KMS-11 (cell line): ENCODE measurements around the gene CTPS1.

Experiments
- H2AFZ ChIP-seq: fragments of 200-600 bp; sonication (generic); 2 replicates; pipeline ENCODE4 v1.6.1; 2016; ENCODE audit warnings: antibody characterized with exemption, mixed run types, low read depth
- H3K27ac ChIP-seq: fragments of 200-600 bp; sonication (generic); 2 replicates; pipeline ENCODE4 v1.6.1; 2016; ENCODE audit warnings: mild to moderate bottlenecking, mixed run types
- H3K27me3 ChIP-seq: fragments of 200-600 bp; sonication (generic); 2 replicates; pipeline ENCODE4 v1.6.1; 2017; ENCODE audit warnings: mild to moderate bottlenecking, low read depth, mixed run types, moderate library complexity; ENCODE audit not compliant: insufficient read depth
- H3K36me3 ChIP-seq: fragments of 200-600 bp; sonication (generic); 2 replicates; pipeline ENCODE4 v1.6.1; 2017; ENCODE audit warnings: mild to moderate bottlenecking, mixed run types; ENCODE audit not compliant: insufficient read depth
- H3K4me1 ChIP-seq: fragments of 200-600 bp; sonication (generic); 2 replicates; pipeline ENCODE4 v1.6.1; 2016; ENCODE audit warnings: mild to moderate bottlenecking, low read depth, mixed run types; ENCODE audit not compliant: poor library complexity, severe bottlenecking
- H3K4me2 ChIP-seq: fragments of 200-600 bp; sonication (generic); 2 replicates; pipeline ENCODE4 v1.7.0; 2016; ENCODE audit warnings: mild to moderate bottlenecking, mixed run types
- H3K4me3 ChIP-seq: fragments of 200-600 bp; sonication (generic); IDR thresholded peaks from 2 replicates; pipeline ENCODE4 v1.6.1; 2017; ENCODE audit warnings: low read depth, low read length, mixed read lengths; ENCODE audit not compliant: insufficient read depth
- H3K79me2 ChIP-seq: fragments of 200-600 bp; sonication (generic); 2 replicates; pipeline ENCODE4 v1.6.1; 2016; ENCODE audit warnings: low read depth, mixed run types; ENCODE audit not compliant: insufficient read depth
- H3K9ac ChIP-seq: fragments of 200-600 bp; sonication (generic); 2 replicates; pipeline ENCODE4 v1.6.1; 2016; ENCODE audit warnings: mild to moderate bottlenecking, mixed run types
- H4K20me1 ChIP-seq: fragments of 200-600 bp; sonication (generic); 2 replicates; pipeline ENCODE4 v1.6.1; 2016; ENCODE audit warnings: mild to moderate bottlenecking, mixed run types; ENCODE audit not compliant: insufficient read depth
- TF ChIP-seq, protein P1 (sequence below): fragments of 200-600 bp; sonication (generic); conservative IDR thresholded peaks from 2 replicates; pipeline ENCODE4 v1.6.1; 2017; ENCODE audit warnings: low read depth, mild to moderate bottlenecking, antibody characterized with exemption, low read length, moderate library complexity, mixed read lengths

Gene CTPS1

DNA sequence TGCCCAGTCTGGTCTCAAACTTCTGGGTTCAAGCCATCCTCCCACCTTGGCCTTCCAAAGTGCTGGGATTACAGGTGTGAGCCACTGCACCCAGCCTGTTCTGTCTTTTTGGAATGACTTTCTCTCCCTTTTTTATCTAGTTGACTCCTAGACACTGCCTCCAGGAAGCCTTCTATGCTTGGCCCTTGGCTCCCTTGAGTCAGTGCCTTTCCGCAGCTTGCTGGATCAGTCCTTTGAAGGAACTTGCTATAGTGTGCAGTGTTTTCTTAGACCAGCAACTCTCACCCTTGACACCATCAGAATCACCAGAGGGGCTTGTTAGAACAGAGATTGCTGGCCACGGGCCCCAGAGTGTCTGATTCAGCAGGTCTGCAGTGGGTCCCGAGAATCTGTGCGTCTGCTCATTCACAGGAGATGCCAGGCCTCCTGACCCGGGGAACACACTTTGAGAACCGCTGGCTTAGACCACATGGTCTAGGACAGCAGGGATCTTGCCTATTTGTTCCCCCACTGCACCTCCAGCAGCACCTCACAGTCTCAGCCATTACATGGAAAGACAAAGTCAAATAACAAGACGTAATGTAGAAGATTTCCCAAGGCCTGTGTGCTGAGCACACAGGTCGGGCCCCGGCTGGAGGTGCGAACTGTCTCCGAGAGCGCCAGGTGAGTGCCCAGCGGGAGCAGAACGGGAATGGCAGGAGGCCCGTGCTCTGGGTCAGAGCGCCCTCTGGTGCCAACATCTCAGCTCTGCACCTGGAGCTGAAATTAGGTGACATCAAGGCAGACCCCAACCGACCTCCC lies 27.4 kb upstream of the CTPS1 start:
- no peak overlapping the region for H3K27ac ChIP-seq
- no peak overlapping the region for H3K4me3 ChIP-seq
- peak overlapping the region; percentile 56; the same call in 1 of the 2 replicates for H2AFZ ChIP-seq
- H4K20me1 ChIP-seq: no peaks in the 10 kb centered on the region
- H3K4me1 ChIP-seq: no peaks in the 10 kb centered on the region
- H3K27me3 ChIP-seq: no peaks in the 10 kb centered on the region
- H3K36me3 ChIP-seq: no peaks in the 10 kb centered on the region
- H3K79me2 ChIP-seq: no peaks in the 10 kb centered on the region
- TF ChIP-seq, protein P1, sequence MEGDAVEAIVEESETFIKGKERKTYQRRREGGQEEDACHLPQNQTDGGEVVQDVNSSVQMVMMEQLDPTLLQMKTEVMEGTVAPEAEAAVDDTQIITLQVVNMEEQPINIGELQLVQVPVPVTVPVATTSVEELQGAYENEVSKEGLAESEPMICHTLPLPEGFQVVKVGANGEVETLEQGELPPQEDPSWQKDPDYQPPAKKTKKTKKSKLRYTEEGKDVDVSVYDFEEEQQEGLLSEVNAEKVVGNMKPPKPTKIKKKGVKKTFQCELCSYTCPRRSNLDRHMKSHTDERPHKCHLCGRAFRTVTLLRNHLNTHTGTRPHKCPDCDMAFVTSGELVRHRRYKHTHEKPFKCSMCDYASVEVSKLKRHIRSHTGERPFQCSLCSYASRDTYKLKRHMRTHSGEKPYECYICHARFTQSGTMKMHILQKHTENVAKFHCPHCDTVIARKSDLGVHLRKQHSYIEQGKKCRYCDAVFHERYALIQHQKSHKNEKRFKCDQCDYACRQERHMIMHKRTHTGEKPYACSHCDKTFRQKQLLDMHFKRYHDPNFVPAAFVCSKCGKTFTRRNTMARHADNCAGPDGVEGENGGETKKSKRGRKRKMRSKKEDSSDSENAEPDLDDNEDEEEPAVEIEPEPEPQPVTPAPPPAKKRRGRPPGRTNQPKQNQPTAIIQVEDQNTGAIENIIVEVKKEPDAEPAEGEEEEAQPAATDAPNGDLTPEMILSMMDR: peak; percentile 91
- peak overlapping the region; percentile 39 for H3K4me2 ChIP-seq
- H3K9ac ChIP-seq: no peak overlapping the region

DNA sequence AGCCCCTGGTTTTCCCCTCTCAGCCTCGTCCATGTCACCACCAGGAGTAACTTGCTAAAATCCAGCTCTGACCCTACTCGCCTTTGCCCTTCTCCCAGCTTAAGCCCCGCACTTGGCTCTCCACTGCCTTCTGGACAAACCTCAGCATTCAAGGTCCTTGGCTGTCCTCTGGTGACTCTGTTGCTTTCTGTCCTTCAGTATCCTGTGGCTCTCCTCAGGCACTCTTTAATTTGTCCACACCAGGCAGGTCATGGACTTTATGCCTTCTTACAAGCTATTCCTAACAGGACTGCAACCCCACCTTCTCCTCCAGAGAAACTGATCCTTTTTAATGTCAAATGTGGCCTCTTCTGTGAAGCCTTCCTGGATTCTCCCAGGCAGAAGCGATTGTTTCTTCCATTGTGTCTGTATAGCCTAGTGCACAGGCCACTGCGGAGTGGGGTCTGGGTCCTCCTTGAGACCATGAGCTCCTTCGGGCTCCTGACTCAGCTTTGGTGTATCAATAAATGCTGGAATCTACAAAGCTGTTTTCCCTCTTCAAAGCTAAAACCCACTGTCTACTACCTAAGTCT lies 26.7 kb upstream of the CTPS1 start:
- Histone ChIP-seq H3K79me2 (no peaks in the 10 kb centered on the region), H4K20me1 (no peaks in the 10 kb centered on the region), H3K27me3 (no peaks in the 10 kb centered on the region), H3K4me3 (no peak overlapping the region), H3K36me3 (no peaks in the 10 kb centered on the region), H3K27ac (no peak overlapping the region), H3K4me1 (no peaks in the 10 kb centered on the region), H2AFZ (peak overlapping the region; percentile 56; the same call in 1 of the 2 replicates), H3K4me2 (peak overlapping the region; percentile 39; the same call in 1 of the 2 replicates), H3K9ac (no peak overlapping the region)
- TF ChIP-seq, protein P1: no peak; the same call in 1 of the 2 replicates

DNA sequence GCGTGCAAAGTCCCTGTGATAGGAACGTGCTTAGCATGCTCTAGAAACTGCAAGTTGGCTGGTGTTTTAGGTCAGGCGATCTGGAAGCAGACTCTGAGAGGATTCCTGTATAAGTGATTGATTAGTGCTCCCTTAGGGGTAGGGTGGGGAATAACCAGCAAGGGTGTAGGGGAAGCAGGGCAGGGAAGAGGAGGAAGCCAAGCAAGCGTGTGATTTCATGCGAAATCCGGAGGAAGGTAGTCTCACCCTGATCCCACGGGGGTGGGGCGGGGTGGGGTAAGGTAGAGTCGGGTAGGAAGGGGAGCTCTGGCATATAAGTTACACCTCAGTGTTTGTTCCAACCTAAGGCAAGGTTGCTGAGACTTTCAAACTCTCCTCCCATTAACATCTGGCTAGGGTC lies 24.9 kb upstream of the CTPS1 start:
- H3K4me1 ChIP-seq: no peaks in the 10 kb centered on the region
- no peaks in the 10 kb centered on the region for H3K27me3 ChIP-seq
- no peak overlapping the region for H3K27ac ChIP-seq
- H3K79me2 ChIP-seq: no peaks in the 10 kb centered on the region
- H3K9ac ChIP-seq: no peak overlapping the region
- H3K36me3 ChIP-seq: no peaks in the 10 kb centered on the region
- H4K20me1 ChIP-seq: no peaks in the 10 kb centered on the region
- H2AFZ ChIP-seq: no peak overlapping the region
- TF ChIP-seq, protein P1: no peak
- H3K4me3 ChIP-seq: no peak overlapping the region
- no peak overlapping the region for H3K4me2 ChIP-seq

DNA sequence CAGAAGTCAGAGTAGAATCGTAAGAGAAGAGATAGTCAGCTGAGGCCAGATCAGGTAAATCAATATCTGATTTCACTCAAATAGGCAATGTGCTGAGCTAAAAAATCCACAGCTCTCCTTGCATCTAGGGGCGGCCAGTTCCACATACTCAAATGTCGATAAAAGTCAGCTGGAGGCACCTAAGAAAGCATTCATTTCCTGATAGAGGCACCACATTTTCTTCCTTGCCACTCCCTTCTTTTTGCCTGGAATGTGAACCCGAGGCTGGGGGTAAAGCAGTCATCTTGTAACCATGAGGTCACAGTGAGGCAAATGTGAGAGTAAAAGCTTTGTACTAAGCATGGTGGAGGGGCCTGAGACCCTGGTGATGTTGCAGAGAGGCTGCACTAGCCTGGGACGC lies 24.2 kb upstream of the CTPS1 start:
- H3K27ac ChIP-seq: no peak overlapping the region
- H3K4me1 ChIP-seq: no peaks in the 10 kb centered on the region
- TF ChIP-seq, protein P1: no peak
- H3K4me3 ChIP-seq: no peak overlapping the region
- no peak overlapping the region for H3K9ac ChIP-seq
- H3K27me3 ChIP-seq: no peaks in the 10 kb centered on the region
- no peaks in the 10 kb centered on the region for H4K20me1 ChIP-seq
- H3K4me2 ChIP-seq: no peak overlapping the region
- H3K79me2 ChIP-seq: no peaks in the 10 kb centered on the region
- no peak overlapping the region for H2AFZ ChIP-seq
- no peaks in the 10 kb centered on the region for H3K36me3 ChIP-seq
